ENCODE measurements around the gene NHEJ1.

Gene NHEJ1

GRCh38 chr2:219199470-219200211 is 39.0 kb upstream of the NHEJ1 start:
- Mint-ChIP-seq H3K27me3 (ENCODE audit: low read depth, poor library complexity) (peaks cover 8% of the 10 kb centered on the region), H3K4me3 (no peak overlapping the region), H3K9me3 (peaks cover 28% of the 10 kb centered on the region), H3K4me1 (peaks cover 17% of the 10 kb centered on the region), H3K27ac (peak overlapping the region; percentile 20), H3K36me3 (ENCODE audit: low read depth) (peaks cover 5% of the 10 kb centered on the region)
- DNase-seq: no peak
- no peak for TF ChIP-seq CTCF (IDR thresholded peaks at IDR 0.05)

GRCh38 chr2:219198974-219199373 is 38.4 kb upstream of the NHEJ1 start:
- peaks cover 25% of the 10 kb centered on the region for H3K9me3 Mint-ChIP-seq
- H3K27ac Mint-ChIP-seq: peak overlapping the region; percentile 20
- DNase-seq: no peak
- peaks cover 5% of the 10 kb centered on the region for H3K36me3 Mint-ChIP-seq (ENCODE audit: low read depth)
- no peak overlapping the region for H3K4me3 Mint-ChIP-seq
- peaks cover 17% of the 10 kb centered on the region for H3K4me1 Mint-ChIP-seq
- H3K27me3 Mint-ChIP-seq (ENCODE audit: low read depth, poor library complexity): peaks cover 8% of the 10 kb centered on the region
- TF ChIP-seq CTCF (IDR thresholded peaks at IDR 0.05): no peak

GRCh38 chr2:219197388-219197787 is 36.8 kb upstream of the NHEJ1 start:
- H3K9me3 Mint-ChIP-seq: peaks cover 13% of the 10 kb centered on the region
- no peak for TF ChIP-seq CTCF (IDR thresholded peaks at IDR 0.05)
- peaks cover 8% of the 10 kb centered on the region for H3K27me3 Mint-ChIP-seq (ENCODE audit: low read depth, poor library complexity)
- peaks cover 5% of the 10 kb centered on the region for H3K36me3 Mint-ChIP-seq (ENCODE audit: low read depth)
- no peak for DNase-seq
- H3K4me1 Mint-ChIP-seq: peaks cover 17% of the 10 kb centered on the region
- no peak overlapping the region for H3K4me3 Mint-ChIP-seq
- no peak overlapping the region for H3K27ac Mint-ChIP-seq

GRCh38 chr2:219186754-219187456 is 26.3 kb upstream of the NHEJ1 start:
- H3K9me3 Mint-ChIP-seq: no peaks in the 10 kb centered on the region
- peaks cover 8% of the 10 kb centered on the region for H3K27me3 Mint-ChIP-seq (ENCODE audit: low read depth, poor library complexity)
- TF ChIP-seq CTCF (IDR thresholded peaks at IDR 0.05): no peak
- H3K36me3 Mint-ChIP-seq (ENCODE audit: low read depth): peaks cover 21% of the 10 kb centered on the region
- no peaks in the 10 kb centered on the region for H3K4me1 Mint-ChIP-seq
- H3K27ac Mint-ChIP-seq: peak overlapping the region; percentile 21
- no peak for DNase-seq
- no peak overlapping the region for H3K4me3 Mint-ChIP-seq

- Mint-ChIP-seq H3K27me3 (ENCODE audit: low read depth, poor library complexity) (peaks cover 8% of the 10 kb centered on the region), H3K36me3 (ENCODE audit: low read depth) (peaks cover 38% of the 10 kb centered on the region), H3K27ac (no peak overlapping the region), H3K9me3 (no peaks in the 10 kb centered on the region), H3K4me3 (no peak overlapping the region), H3K4me1 (peaks cover 5% of the 10 kb centered on the region)
- TF ChIP-seq CTCF (IDR thresholded peaks at IDR 0.05): no peak
- DNase-seq: no peak
Observed at GRCh38 chr2:219184121-219184520, 23.5 kb upstream of the NHEJ1 start.
